ENCODE data around the gene SGMS2. TPM values are rescaled to one million over a fixed set of nuclear protein-coding genes. Genes with fewer than 3 reads are reported as not detected.

Gene SGMS2
- total and polyA plus RNA-seq, 2 donors (not counting 1 experiment from before 2014, with no cell fraction given), result 0.12 TPM; not detected in 1

DNA sequence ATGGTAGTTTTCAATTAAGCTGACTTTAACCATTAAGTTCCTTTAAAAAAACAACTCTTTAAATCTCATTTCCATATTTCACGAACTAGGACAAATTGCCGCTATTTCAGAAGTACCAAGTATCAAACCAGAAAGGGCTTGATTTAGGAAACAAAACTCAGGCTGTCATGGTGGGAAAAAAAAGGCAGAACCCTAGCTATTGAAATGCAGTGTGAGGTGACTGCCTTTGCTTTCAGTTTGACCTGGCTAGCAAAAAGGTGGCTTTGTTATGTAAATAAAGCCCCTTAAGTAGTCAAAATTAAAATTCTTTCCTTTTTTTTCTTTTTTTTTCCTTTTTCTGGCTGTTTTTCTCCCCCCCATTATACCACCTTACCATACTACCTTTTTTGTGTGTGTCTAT, 66.0 kb downstream of the SGMS2 start:
- H3K27me3 Mint-ChIP-seq, result no peaks in the 10 kb centered on the region
- intact Hi-C loops (cut with micrococcal nuclease), result loop anchor here (5.0 kb wide), 1 partner anchor 172 kb away; no protein-coding TSS in a partner anchor
- H4K20me1 ChIP-seq (ENCODE audit: control insufficient read depth, insufficient read depth, low read length, poor library complexity, severe bottlenecking), result no peaks in the 10 kb centered on the region
- no peaks in the 10 kb centered on the region for H3K4me1 Mint-ChIP-seq
- CTCF ChIA-PET, result no interaction called here
- H3K4me2 ChIP-seq (replicated peaks; ENCODE audit: low read depth, low read length, poor library complexity, severe bottlenecking), result no peak overlapping the region
- H3K27me3 ChIP-seq (replicated peaks in 1 of 4; ENCODE audit: control extremely low read depth in 1 of 4, control insufficient read depth in 3 of 4, insufficient read depth in 4 of 4, low read length in 3 of 4), result no peaks in the 10 kb centered on the region
- WGBS (ENCODE audit: insufficient coverage), result 100% methylated on average over 1 of the region's 2 CpGs
- no peaks in the 10 kb centered on the region for H3K9me3 Mint-ChIP-seq (ENCODE audit: insufficient read depth)
- H2AFZ ChIP-seq (ENCODE audit: insufficient read depth, low read depth, low read length, poor library complexity, severe bottlenecking), result no peak overlapping the region
- no peak overlapping the region for H3K4me3 ChIP-seq (ENCODE audit: control extremely low read depth in 1 of 5, extremely low read depth in 1 of 5, insufficient read depth in 1 of 5, low read depth in 2 of 5, low read length in 4 of 5)
- H3K9ac ChIP-seq (ENCODE audit: low read length), result no peak overlapping the region
- DNase-seq, result no peak
- no peak overlapping the region for H3K4me3 Mint-ChIP-seq
- no peak for ATAC-seq (ENCODE audit: low read depth)
- no peak for TF ChIP-seq EZH2 (IDR thresholded peaks at IDR 0.05; ENCODE audit: borderline replicate concordance, insufficient read depth, low read depth, low read length, poor library complexity, severe bottlenecking)
- TF ChIP-seq, protein P1, sequence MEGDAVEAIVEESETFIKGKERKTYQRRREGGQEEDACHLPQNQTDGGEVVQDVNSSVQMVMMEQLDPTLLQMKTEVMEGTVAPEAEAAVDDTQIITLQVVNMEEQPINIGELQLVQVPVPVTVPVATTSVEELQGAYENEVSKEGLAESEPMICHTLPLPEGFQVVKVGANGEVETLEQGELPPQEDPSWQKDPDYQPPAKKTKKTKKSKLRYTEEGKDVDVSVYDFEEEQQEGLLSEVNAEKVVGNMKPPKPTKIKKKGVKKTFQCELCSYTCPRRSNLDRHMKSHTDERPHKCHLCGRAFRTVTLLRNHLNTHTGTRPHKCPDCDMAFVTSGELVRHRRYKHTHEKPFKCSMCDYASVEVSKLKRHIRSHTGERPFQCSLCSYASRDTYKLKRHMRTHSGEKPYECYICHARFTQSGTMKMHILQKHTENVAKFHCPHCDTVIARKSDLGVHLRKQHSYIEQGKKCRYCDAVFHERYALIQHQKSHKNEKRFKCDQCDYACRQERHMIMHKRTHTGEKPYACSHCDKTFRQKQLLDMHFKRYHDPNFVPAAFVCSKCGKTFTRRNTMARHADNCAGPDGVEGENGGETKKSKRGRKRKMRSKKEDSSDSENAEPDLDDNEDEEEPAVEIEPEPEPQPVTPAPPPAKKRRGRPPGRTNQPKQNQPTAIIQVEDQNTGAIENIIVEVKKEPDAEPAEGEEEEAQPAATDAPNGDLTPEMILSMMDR (IDR thresholded peaks at IDR 0.05), result no peak
- no peak overlapping the region for H3K27ac Mint-ChIP-seq
- H3K27ac ChIP-seq (ENCODE audit: low read length in 2 of 2), result no peak overlapping the region
- H3K4me1 ChIP-seq (ENCODE audit: control insufficient read depth in 2 of 2, insufficient read depth in 2 of 2, low read length in 2 of 2), result no peaks in the 10 kb centered on the region
- H3K36me3 ChIP-seq (replicated peaks in 1 of 2; ENCODE audit: control extremely low read depth in 1 of 2, control insufficient read depth in 1 of 2, extremely low read depth in 1 of 2, insufficient read depth in 2 of 2, low read length in 1 of 2), result no peaks in the 10 kb centered on the region
- peaks cover 0 to 9% (median 1%) of the 10 kb centered on the region in 3 donors for H3K9me3 ChIP-seq (ENCODE audit: control extremely low read depth in 1 of 3, control insufficient read depth in 2 of 3, insufficient read depth in 1 of 3, low read length in 2 of 3)
- no peaks in the 10 kb centered on the region for H3K79me2 ChIP-seq (ENCODE audit: control insufficient read depth, insufficient read depth, low read length)
- POLR2A ChIA-PET, result no interaction called here

- H3K4me3 Mint-ChIP-seq, result no peak overlapping the region
- ATAC-seq (ENCODE audit: low read depth) (no peak), DNase-seq (no peak)
- no peaks in the 10 kb centered on the region for H3K4me1 ChIP-seq (ENCODE audit: control insufficient read depth in 2 of 2, insufficient read depth in 2 of 2, low read length in 2 of 2)
- H3K27ac Mint-ChIP-seq, result no peak overlapping the region
- no peaks in the 10 kb centered on the region for H3K4me1 Mint-ChIP-seq
- TF ChIP-seq, protein P1 (IDR thresholded peaks at IDR 0.05), result no peak
- no peak for TF ChIP-seq EZH2 (IDR thresholded peaks at IDR 0.05; ENCODE audit: borderline replicate concordance, insufficient read depth, low read depth, low read length, poor library complexity, severe bottlenecking)
- H3K4me3 ChIP-seq (ENCODE audit: control extremely low read depth in 1 of 5, extremely low read depth in 1 of 5, insufficient read depth in 1 of 5, low read depth in 2 of 5, low read length in 4 of 5), result no peak overlapping the region
- no peak overlapping the region for H2AFZ ChIP-seq (ENCODE audit: insufficient read depth, low read depth, low read length, poor library complexity, severe bottlenecking)
- POLR2A ChIA-PET, result no interaction called here
- no peak overlapping the region for H3K9ac ChIP-seq (ENCODE audit: low read length)
- H3K27me3 ChIP-seq (replicated peaks in 1 of 4; ENCODE audit: control extremely low read depth in 1 of 4, control insufficient read depth in 3 of 4, insufficient read depth in 4 of 4, low read length in 3 of 4), result no peaks in the 10 kb centered on the region
- no peak overlapping the region for H3K27ac ChIP-seq (ENCODE audit: low read length in 2 of 2)
- H3K27me3 Mint-ChIP-seq, result peaks cover 4% of the 10 kb centered on the region
- peaks cover 0 to 9% (median 1%) of the 10 kb centered on the region in 3 donors for H3K9me3 ChIP-seq (ENCODE audit: control extremely low read depth in 1 of 3, control insufficient read depth in 2 of 3, insufficient read depth in 1 of 3, low read length in 2 of 3)
- CTCF ChIA-PET, result no interaction called here
- no peaks in the 10 kb centered on the region for H3K36me3 ChIP-seq (replicated peaks in 1 of 2; ENCODE audit: control extremely low read depth in 1 of 2, control insufficient read depth in 1 of 2, extremely low read depth in 1 of 2, insufficient read depth in 2 of 2, low read length in 1 of 2)
- H4K20me1 ChIP-seq (ENCODE audit: control insufficient read depth, insufficient read depth, low read length, poor library complexity, severe bottlenecking), result no peaks in the 10 kb centered on the region
- no peaks in the 10 kb centered on the region for H3K79me2 ChIP-seq (ENCODE audit: control insufficient read depth, insufficient read depth, low read length)
- intact Hi-C loops (cut with micrococcal nuclease), result loop anchor here (5.0 kb wide), 1 partner anchor 171 kb away; no protein-coding TSS in a partner anchor
- no peaks in the 10 kb centered on the region for H3K9me3 Mint-ChIP-seq (ENCODE audit: insufficient read depth)
- no peak overlapping the region for H3K4me2 ChIP-seq (replicated peaks; ENCODE audit: low read depth, low read length, poor library complexity, severe bottlenecking)
These were observed 66.6 kb downstream of the SGMS2 start for GRCh38 chr4:107891299-107891698.

All from B cell (primary cell).